ENCODE data around the gene SMYD2.

DNA sequence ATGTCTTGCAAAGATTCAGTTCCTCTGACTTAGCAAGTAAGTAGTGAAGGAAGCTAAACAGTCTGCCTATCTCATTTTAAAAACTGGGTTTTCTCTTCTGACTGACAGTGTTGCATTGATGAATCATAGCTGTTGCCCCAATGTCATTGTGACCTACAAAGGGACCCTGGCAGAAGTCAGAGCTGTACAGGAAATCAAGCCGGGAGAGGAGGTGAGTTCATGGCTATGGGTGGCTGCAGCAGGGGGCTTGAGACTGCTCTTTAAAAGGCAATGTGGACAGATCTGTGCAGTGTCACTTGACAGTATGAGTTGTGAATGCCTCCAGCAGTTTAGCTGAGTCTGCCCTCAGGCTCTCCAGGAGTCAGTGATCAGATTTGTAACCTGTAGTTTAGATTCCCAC lies 46.6 kb downstream of the SMYD2 start:
- TF ChIP-seq, protein P1, sequence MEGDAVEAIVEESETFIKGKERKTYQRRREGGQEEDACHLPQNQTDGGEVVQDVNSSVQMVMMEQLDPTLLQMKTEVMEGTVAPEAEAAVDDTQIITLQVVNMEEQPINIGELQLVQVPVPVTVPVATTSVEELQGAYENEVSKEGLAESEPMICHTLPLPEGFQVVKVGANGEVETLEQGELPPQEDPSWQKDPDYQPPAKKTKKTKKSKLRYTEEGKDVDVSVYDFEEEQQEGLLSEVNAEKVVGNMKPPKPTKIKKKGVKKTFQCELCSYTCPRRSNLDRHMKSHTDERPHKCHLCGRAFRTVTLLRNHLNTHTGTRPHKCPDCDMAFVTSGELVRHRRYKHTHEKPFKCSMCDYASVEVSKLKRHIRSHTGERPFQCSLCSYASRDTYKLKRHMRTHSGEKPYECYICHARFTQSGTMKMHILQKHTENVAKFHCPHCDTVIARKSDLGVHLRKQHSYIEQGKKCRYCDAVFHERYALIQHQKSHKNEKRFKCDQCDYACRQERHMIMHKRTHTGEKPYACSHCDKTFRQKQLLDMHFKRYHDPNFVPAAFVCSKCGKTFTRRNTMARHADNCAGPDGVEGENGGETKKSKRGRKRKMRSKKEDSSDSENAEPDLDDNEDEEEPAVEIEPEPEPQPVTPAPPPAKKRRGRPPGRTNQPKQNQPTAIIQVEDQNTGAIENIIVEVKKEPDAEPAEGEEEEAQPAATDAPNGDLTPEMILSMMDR (IDR thresholded peaks at IDR 0.05; ENCODE audit: extremely low read depth in 1 of 2, insufficient read depth in 1 of 2, low read depth in 1 of 2, low read length in 2 of 2), result no peak
- TF ChIP-seq MYC (IDR thresholded peaks at IDR 0.05; ENCODE audit: low read depth, low read length), result no peak
- no peak for TF ChIP-seq POLR2AphosphoS5 (IDR thresholded peaks at IDR 0.05; ENCODE audit: insufficient read depth, low read depth, low read length)
- TF ChIP-seq POLR2A (IDR thresholded peaks at IDR 0.05; ENCODE audit: low read depth, low read length), result no peak
- no peak for TF ChIP-seq EZH2 (IDR thresholded peaks at IDR 0.05; ENCODE audit: borderline replicate concordance, low read depth, low read length, severe bottlenecking)
- TF ChIP-seq JUN (IDR thresholded peaks at IDR 0.05; ENCODE audit: borderline replicate concordance, insufficient read depth, insufficient read length, low read depth), result no peak
- TF ChIP-seq, protein P2, sequence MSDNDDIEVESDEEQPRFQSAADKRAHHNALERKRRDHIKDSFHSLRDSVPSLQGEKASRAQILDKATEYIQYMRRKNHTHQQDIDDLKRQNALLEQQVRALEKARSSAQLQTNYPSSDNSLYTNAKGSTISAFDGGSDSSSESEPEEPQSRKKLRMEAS (IDR thresholded peaks at IDR 0.05; ENCODE audit: insufficient read depth, insufficient read length), result no peak
- TF ChIP-seq FOS (IDR thresholded peaks at IDR 0.05; ENCODE audit: borderline replicate concordance, insufficient read depth, low read length), result peak; percentile 56
